NT2/D1 (cell line): ENCODE measurements around the gene SMIM15.

Experiments used
- YY1 ChIP-seq: IDR thresholded peaks from 2 replicates; pipeline ENCODE4 v1.6.1; 2011; ENCODE audit not compliant: insufficient read length, insufficient read depth
- ZNF274 ChIP-seq: IDR thresholded peaks from 2 replicates; pipeline ENCODE4 v1.6.1; 2011; ENCODE audit warnings: mild to moderate bottlenecking, low read depth, low read length

DNA sequence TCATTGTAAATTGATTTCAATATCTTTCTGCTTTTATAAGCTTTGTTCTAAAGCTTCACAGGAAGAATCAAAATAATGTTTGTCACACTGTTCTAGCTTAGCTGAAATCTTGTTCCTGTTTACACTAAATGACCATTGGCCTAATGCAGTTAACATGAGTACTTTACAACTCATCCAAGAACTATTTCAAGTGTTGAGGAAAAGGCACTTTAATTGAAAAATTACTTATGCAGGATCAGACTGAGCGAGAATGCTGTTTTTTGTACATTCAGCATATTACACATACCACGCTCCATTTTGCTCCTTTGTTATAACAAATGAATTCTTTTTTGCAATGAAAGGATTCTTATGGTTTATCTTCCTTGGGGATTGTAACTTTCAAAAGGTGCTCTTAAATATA, 22.4 kb upstream of the SMIM15 start:
- TF ChIP-seq ZNF274 = no peak
- no peak for TF ChIP-seq YY1
